Ishikawa (cell line): ENCODE data around the gene ANKRD33B.

Source experiments
- CEBPB ChIP-seq: IDR thresholded peaks from 2 replicates; pipeline ENCODE4 v1.6.1; 2012
- RAD21 ChIP-seq: IDR thresholded peaks from 2 replicates; pipeline ENCODE4 v1.6.1; 2012; ENCODE audit warnings: low read depth
- TCF12 ChIP-seq: IDR thresholded peaks from 2 replicates; pipeline ENCODE4 v1.6.1; 2012; ENCODE audit warnings: low read depth

- TF ChIP-seq CEBPB (no peak), TCF12 (no peak), RAD21 (no peak)
Measured at GRCh38 chr5:10545084-10545483, 18.8 kb upstream of the ANKRD33B start.
